GM12878 (cell line): ENCODE measurements around the gene TTLL7. TPM values are rescaled to one million over a fixed set of nuclear protein-coding genes. Genes with fewer than 3 reads are reported as not detected.
A peak's percentile ranks its signal among the peaks of the same experiment; 100 is the strongest.

Experiments
- ASH2L ChIP-seq: fragments of 300-600, 200-600 bp; sonication (generic); IDR thresholded peaks from 2 replicates; pipeline ENCODE4 v1.6.1; 2017; ENCODE audit warnings: low read depth, mild to moderate bottlenecking, borderline replicate concordance
- CHD2 ChIP-seq: IDR thresholded peaks from 2 replicates; pipeline ENCODE4 v1.6.1; 2011; ENCODE audit warnings: low read depth, low read length, improper control_type of control experiment, borderline replicate concordance
- CHD4 ChIP-seq: fragments of 200-600 bp; sonication (generic); IDR thresholded peaks from 2 replicates; pipeline ENCODE4 v1.6.1; 2016; ENCODE audit warnings: mild to moderate bottlenecking
- CUX1 ChIP-seq: IDR thresholded peaks from 2 replicates; pipeline ENCODE4 v1.6.1; 2012; ENCODE audit warnings: improper control_type of control experiment, low read depth, low read length; ENCODE audit not compliant: insufficient replicate concordance
- E2F8 ChIP-seq: fragments of 450-650 bp; IDR thresholded peaks from 2 replicates; pipeline ENCODE4 v1.6.1; 2018; ENCODE audit warnings: mild to moderate bottlenecking, low read depth, moderate library complexity; ENCODE audit not compliant: partially characterized antibody
- GABPA ChIP-seq: IDR thresholded peaks from 2 replicates; pipeline ENCODE4 v1.6.1; 2014; ENCODE audit warnings: antibody characterized with exemption, low read depth, mild to moderate bottlenecking, inconsistent platforms
- HDGF ChIP-seq: fragments of 450-650 bp; IDR thresholded peaks from 2 replicates; pipeline ENCODE4 v1.6.1; 2016; ENCODE audit warnings: antibody characterized with exemption
- IKZF2 ChIP-seq, 2 experiments: fragments of 450-650 bp; IDR thresholded peaks; 2 replicates each; pipeline ENCODE4 v1.6.1; 2017; ENCODE audit warnings: mild to moderate bottlenecking in 2 of 2, moderate library complexity in 2 of 2
- MTA2 ChIP-seq: fragments of 450-650 bp; IDR thresholded peaks from 2 replicates; pipeline ENCODE4 v1.6.1; 2016; ENCODE audit warnings: low read depth, mild to moderate bottlenecking, moderate library complexity
- PAX5 ChIP-seq: IDR thresholded peaks from 2 replicates; pipeline ENCODE4 v1.6.1; 2011; ENCODE audit warnings: low read depth, low read length, borderline replicate concordance
- RELA ChIP-seq: fragments of 450-650 bp; IDR thresholded peaks from 2 replicates; pipeline ENCODE4 v1.8.0; 2014; ENCODE audit warnings: borderline replicate concordance; ENCODE audit not compliant: partially characterized antibody
- RUNX3 ChIP-seq: IDR thresholded peaks from 2 replicates; pipeline ENCODE4 v1.6.1; 2012; ENCODE audit warnings: low read length, inconsistent platforms
- SMAD5 ChIP-seq: IDR thresholded peaks from 2 replicates; pipeline ENCODE4 v1.6.1; 2016; ENCODE audit warnings: antibody characterized with exemption, low read depth
- SREBF1 ChIP-seq: IDR thresholded peaks from 2 replicates; pipeline ENCODE4 v1.6.1; 2012; ENCODE audit warnings: mild to moderate bottlenecking, low read length
- SRF ChIP-seq, 2 experiments: IDR thresholded peaks; 2 replicates each; pipeline ENCODE4 v1.6.1; 2011; ENCODE audit warnings: low read depth in 2 of 2, low read length in 2 of 2, mild to moderate bottlenecking in 1 of 2, moderate library complexity in 1 of 2
- TBL1XR1 ChIP-seq: IDR thresholded peaks from 2 replicates; pipeline ENCODE4 v1.6.1; 2012; ENCODE audit warnings: low read depth, low read length, improper control_type of control experiment
- TCF7 ChIP-seq: IDR thresholded peaks from 2 replicates; pipeline ENCODE4 v1.6.1; 2014; ENCODE audit warnings: antibody characterized with exemption, borderline replicate concordance
- ZNF217 ChIP-seq: fragments of 450-650 bp; IDR thresholded peaks from 2 replicates; pipeline ENCODE4 v1.6.1; 2017; ENCODE audit warnings: antibody characterized with exemption, mild to moderate bottlenecking
- ZNF274 ChIP-seq: IDR thresholded peaks from one replicate; pipeline ENCODE4 v1.8.0; 2011; ENCODE audit not compliant: insufficient read length, insufficient read depth
- ZNF384 ChIP-seq: IDR thresholded peaks from 2 replicates; pipeline ENCODE4 v1.6.1; 2012; ENCODE audit warnings: low read depth, mild to moderate bottlenecking, low read length, improper control_type of control experiment, borderline replicate concordance
- ZNF622 ChIP-seq: fragments of 450-650 bp; IDR thresholded peaks from 2 replicates; pipeline ENCODE4 v1.6.1; 2017; ENCODE audit warnings: mild to moderate bottlenecking, inconsistent platforms
- polyA plus RNA-seq, 11 experiments: library from polyadenylated mRNA; depleted of rRNA in 4 of 11; unstranded in 6 of 11; stranded (reverse) in 5 of 11; fragments of >200 nt; fragmentation: Nextera tagmentation in 4 of 11; fragmentation: Illumina TruSeq in 1 of 11; extraction: Ambion mirVana in 4 of 11; extraction: Trizol in 1 of 11; gene quantifications; 1 replicate in 1 of 11; 2 replicates in 10 of 11; pipeline versions ENCODE4 v1.2.1 to v1.2.3, GENCODE V29; 2011 to 2016; ENCODE audit warnings: inconsistent platforms in 2 of 11, missing spikeins in 2 of 11, low read depth in 1 of 11
- total RNA-seq, 4 experiments: library from RNA; depleted of rRNA in 3 of 4; stranded (reverse); fragments of >200 nt in 3 of 4; fragmentation: Illumina TruSeq in 1 of 4; extraction: Trizol in 1 of 4; gene quantifications; 2 replicates each; pipeline versions ENCODE4 v1.2.1 to v1.2.3, GENCODE V29; 2013 to 2021
- TF ChIP-seq, protein P1 (sequence below), 3 experiments: IDR thresholded peaks in 2 of 3; conservative IDR thresholded peaks in 1 of 3; 2 replicates each; pipeline ENCODE4 v1.5.1; 2011; ENCODE audit warnings: low read depth in 3 of 3, low read length in 3 of 3, mild to moderate bottlenecking in 3 of 3, control low read depth in 2 of 3, moderate library complexity in 2 of 3, inconsistent platforms in 1 of 3, mixed read lengths in 1 of 3; ENCODE audit not compliant: control insufficient read depth in 2 of 3, insufficient read depth in 1 of 3; ENCODE audit errors: extremely low read depth in 1 of 3

Gene TTLL7
- total and polyA plus RNA-seq, 10 of the 15 experiments (the other 5 are each of a cell fraction or from before 2014, with no cell fraction given): 0.03 to 1.4 (median 0.61) TPM

DNA sequence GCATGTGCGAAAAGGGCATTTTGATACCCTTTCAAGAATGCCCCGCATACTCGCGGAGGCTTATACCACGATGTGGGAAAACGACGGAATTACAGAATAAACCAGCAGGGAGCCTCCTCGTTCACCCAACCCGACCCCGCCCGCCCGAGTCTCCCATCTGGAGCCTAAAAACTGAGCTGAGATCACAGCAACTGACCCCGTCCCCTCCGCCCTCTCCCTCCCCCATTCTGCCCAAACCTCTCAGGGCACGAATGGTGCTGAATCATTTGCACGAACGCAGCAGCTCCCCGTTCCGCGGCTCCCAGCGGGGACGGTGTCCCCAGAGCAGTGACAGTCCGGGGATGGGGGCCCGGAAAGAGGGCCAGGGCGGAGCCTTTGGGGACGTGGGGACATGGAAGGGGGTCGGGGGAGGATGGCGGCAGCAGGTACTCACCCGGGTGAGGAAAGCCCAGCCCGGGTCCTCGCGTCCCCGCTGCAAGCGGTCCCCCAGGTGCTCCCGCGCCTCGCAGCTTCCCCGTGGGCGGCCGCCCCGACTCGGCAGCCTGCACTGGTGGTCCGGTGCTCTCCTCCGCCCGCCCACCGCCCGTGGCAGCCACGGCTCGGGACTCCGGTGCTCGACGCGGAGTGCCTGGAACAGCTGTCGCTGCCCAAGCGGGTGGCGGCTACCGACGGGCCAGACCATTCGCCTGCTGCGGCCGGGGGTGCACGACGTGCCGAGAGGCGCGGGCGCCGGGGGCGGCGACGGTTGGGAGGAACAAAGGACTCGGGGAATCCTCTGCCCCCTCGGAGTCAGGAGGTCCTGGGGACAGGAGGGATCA, at the start of gene TTLL7 (continued):
- TF ChIP-seq, protein P1, sequence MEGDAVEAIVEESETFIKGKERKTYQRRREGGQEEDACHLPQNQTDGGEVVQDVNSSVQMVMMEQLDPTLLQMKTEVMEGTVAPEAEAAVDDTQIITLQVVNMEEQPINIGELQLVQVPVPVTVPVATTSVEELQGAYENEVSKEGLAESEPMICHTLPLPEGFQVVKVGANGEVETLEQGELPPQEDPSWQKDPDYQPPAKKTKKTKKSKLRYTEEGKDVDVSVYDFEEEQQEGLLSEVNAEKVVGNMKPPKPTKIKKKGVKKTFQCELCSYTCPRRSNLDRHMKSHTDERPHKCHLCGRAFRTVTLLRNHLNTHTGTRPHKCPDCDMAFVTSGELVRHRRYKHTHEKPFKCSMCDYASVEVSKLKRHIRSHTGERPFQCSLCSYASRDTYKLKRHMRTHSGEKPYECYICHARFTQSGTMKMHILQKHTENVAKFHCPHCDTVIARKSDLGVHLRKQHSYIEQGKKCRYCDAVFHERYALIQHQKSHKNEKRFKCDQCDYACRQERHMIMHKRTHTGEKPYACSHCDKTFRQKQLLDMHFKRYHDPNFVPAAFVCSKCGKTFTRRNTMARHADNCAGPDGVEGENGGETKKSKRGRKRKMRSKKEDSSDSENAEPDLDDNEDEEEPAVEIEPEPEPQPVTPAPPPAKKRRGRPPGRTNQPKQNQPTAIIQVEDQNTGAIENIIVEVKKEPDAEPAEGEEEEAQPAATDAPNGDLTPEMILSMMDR (IDR thresholded peaks at IDR 0.05 in 2 of 3, conservative IDR thresholded peaks at IDR 0.05 in 1 of 3; ENCODE audit: control insufficient read depth in 2 of 3, extremely low read depth in 1 of 3, insufficient read depth in 1 of 3, low read depth in 3 of 3, low read length in 3 of 3): no peak
- TF ChIP-seq HDGF: no peak
- no peak for TF ChIP-seq ZNF217
- no peak for TF ChIP-seq TBL1XR1
- no peak for TF ChIP-seq CUX1
- TF ChIP-seq SRF (IDR thresholded peaks at IDR 0.05; ENCODE audit: low read depth in 2 of 2, low read length in 2 of 2): 0 out of 4 replicates have a peak, but pooled peaks of 1 of the 2 experiments have one; percentile 32
- TF ChIP-seq SMAD5: no peak
- TF ChIP-seq TCF7: no peak
- TF ChIP-seq ASH2L: no peak
- no peak for TF ChIP-seq ZNF384
- no peak for TF ChIP-seq MTA2
- no peak for TF ChIP-seq CHD4
- TF ChIP-seq ZNF274: no peak
- no peak for TF ChIP-seq SREBF1
- no peak for TF ChIP-seq E2F8
- TF ChIP-seq RUNX3: no peak; the same call in 1 of the 2 replicates
- no peak for TF ChIP-seq GABPA
- TF ChIP-seq RELA: no peak
- TF ChIP-seq IKZF2 (IDR thresholded peaks at IDR 0.05): no peak
- no peak for TF ChIP-seq CHD2
- TF ChIP-seq ZNF622: no peak
- TF ChIP-seq PAX5: no peak
